Upper lobe of right lung (tissue), 1 donor: Measurements from ENCODE around the gene PSMD3. TPM values are rescaled to one million over a fixed set of nuclear protein-coding genes. Genes with fewer than 3 reads are reported as not detected.
A peak's percentile ranks its signal among the peaks of the same experiment; 100 is the strongest.
"Not testable (repeated sequence)": the region's sequence is repeated elsewhere in the genome, so short reads cannot be mapped to it uniquely, and the experiment has no call there.

Experiments used
- ATAC-seq: fragments of 200-7000 bp; cut with Tn5 transposase; one replicate; pipeline ENCODE4 v1.9.1; 2020; ENCODE audit warnings: mild to moderate bottlenecking, moderate library complexity
- DNase-seq: peaks from one replicate; pipeline ENCODE4 v3.0.0-alpha.2; 2020
- H3K27ac ChIP-seq: fragments of 200-600 bp; one replicate; pipeline ENCODE4 v1.8.0; 2022
- H3K27me3 ChIP-seq: fragments of 200-600 bp; one replicate; pipeline ENCODE4 v1.8.0; 2022; ENCODE audit warnings: mild to moderate bottlenecking
- H3K36me3 ChIP-seq: fragments of 200-600 bp; one replicate; pipeline ENCODE4 v1.8.0; 2022
- H3K4me1 ChIP-seq: fragments of 200-600 bp; one replicate; pipeline ENCODE4 v1.8.0; 2022
- H3K4me3 ChIP-seq: fragments of 200-600 bp; one replicate; pipeline ENCODE4 v1.8.0; 2022; ENCODE audit warnings: mild to moderate bottlenecking
- H3K9me3 ChIP-seq: fragments of 200-600 bp; one replicate; pipeline ENCODE4 v1.8.0; 2022
- CTCF ChIP-seq: fragments of 200-600 bp; IDR thresholded peaks from one replicate; pipeline ENCODE4 v1.8.0; 2022; ENCODE audit warnings: antibody characterized with exemption
- intact Hi-C: fragments of 100-400 bp; cut with DNase I; formaldehyde crosslinking; loops from one replicate; pipeline ENCODE4 v1.11.0; 2022
- total RNA-seq: library from RNA; stranded (reverse); fragmentation: NEBNext Ultra II Directional; extraction: Animal tissue kit (Norgen Biotek cat#: 25700); gene quantifications from one replicate; pipeline ENCODE4 v1.2.1, GENCODE V29; 2021
- donor health status: DM: no; HTN: yes; CAD: no; lungs with severe emphysema.

Gene PSMD3
- total RNA-seq, 1 donor from 2014 or later: 73.6 TPM

- H3K4me3 ChIP-seq: no peak overlapping the region
- ATAC-seq: no peak
- H3K27ac ChIP-seq: no peak overlapping the region
- intact Hi-C loops: no loop called here
- H3K36me3 ChIP-seq: no peaks in the 10 kb centered on the region
- no peaks in the 10 kb centered on the region for H3K27me3 ChIP-seq
- no peak for TF ChIP-seq CTCF
- no peak for DNase-seq
- H3K9me3 ChIP-seq: no peaks in the 10 kb centered on the region
- H3K4me1 ChIP-seq: no peaks in the 10 kb centered on the region
Observed at GRCh38 chr17:39946551-39947330, 33.9 kb upstream of the PSMD3 start.

GRCh38 chr17:39948489-39948828, 32.1 kb upstream of the PSMD3 start:
- DNase-seq, H3K36me3 ChIP-seq, ATAC-seq, H3K9me3 ChIP-seq, H3K4me3 ChIP-seq, intact Hi-C loops, H3K4me1 ChIP-seq, H3K27me3 ChIP-seq: not testable (repeated sequence)
- H3K27ac ChIP-seq: peak overlapping the region; percentile 72

GRCh38 chr17:39949028-39949427, 31.6 kb upstream of the PSMD3 start:
- Histone ChIP-seq H3K36me3 (no peaks in the 10 kb centered on the region), H3K9me3 (no peaks in the 10 kb centered on the region), H3K27me3 (no peaks in the 10 kb centered on the region), H3K27ac (peak overlapping the region; percentile 72), H3K4me1 (peaks cover 7% of the 10 kb centered on the region), H3K4me3 (no peak overlapping the region)
- intact Hi-C loops: no loop called here
- no peak for TF ChIP-seq CTCF
- DNase-seq (no peak), ATAC-seq (no peak)

GRCh38 chr17:39950871-39951348, 29.7 kb upstream of the PSMD3 start:
- H3K4me3 ChIP-seq: no peak overlapping the region
- no peaks in the 10 kb centered on the region for H3K9me3 ChIP-seq
- no peak overlapping the region for H3K27ac ChIP-seq
- no peak for ATAC-seq
- DNase-seq: no peak
- H3K27me3 ChIP-seq: no peaks in the 10 kb centered on the region
- H3K4me1 ChIP-seq: peaks cover 7% of the 10 kb centered on the region
- TF ChIP-seq CTCF: no peak
- intact Hi-C loops: no loop called here
- no peaks in the 10 kb centered on the region for H3K36me3 ChIP-seq

DNA sequence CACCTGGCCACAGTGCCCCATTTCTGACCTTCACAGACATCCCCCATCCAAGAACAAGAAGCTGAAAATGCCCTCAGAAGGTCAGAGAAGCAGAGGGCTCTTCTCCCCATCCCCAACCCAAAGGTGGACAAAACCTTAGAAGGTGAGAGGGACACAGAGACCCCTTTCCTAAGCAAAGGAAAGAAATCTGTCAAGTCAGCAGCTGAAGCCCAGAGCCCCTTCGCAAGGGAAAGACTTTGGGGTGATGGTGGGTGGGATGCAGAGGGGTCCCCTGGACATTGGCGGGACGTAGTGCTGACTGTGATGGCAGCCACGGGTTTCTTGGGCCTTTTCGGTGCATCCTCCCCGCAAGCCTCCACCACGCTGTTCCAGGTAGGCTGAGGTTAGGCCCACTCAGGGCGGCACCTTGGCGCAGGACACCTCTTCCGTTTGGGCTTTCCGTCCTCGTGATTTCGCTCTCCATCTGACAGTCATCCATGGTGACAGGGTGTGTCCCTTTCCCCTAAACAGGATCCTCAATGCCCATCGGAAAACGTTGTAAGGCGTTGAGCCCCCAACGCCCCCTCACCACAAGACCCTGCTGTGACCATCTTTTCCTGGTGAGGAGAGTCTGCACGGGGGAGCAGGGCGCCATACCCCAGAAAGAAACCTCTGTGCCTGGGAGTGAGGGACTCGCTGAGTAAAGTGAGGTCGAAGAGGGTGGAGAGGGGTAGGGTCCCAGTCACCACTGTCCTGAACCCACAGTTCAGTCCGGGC, 28.5 kb upstream of the PSMD3 start:
- Histone ChIP-seq H3K27ac (peak overlapping the region; percentile 56), H3K27me3 (no peaks in the 10 kb centered on the region), H3K4me1 (peaks cover 7% of the 10 kb centered on the region), H3K4me3 (peak overlapping the region; percentile 46), H3K9me3 (no peaks in the 10 kb centered on the region), H3K36me3 (no peaks in the 10 kb centered on the region)
- intact Hi-C loops: no loop called here
- DNase-seq: peak; percentile 71
- ATAC-seq: no peak
- TF ChIP-seq CTCF: no peak
